ENCODE data around the gene NRBP1. TPM values are rescaled to one million over a fixed set of nuclear protein-coding genes. Genes with fewer than 3 reads are reported as not detected.

Gene NRBP1
- total and polyA plus RNA-seq, 2 of the 4 experiments (the other 2 are of a cell fraction): 120 to 155 TPM

- Histone ChIP-seq H3K27ac (ENCODE audit: insufficient read depth, low read length) (peak overlapping the region; percentile 81), H3K9ac (ENCODE audit: low read depth, low read length) (peak overlapping the region; percentile 86), H3K18ac (ENCODE audit: low read depth, low read length) (no peak overlapping the region; the same call in 1 of the 2 replicates), H4K91ac (ENCODE audit: insufficient read depth, low read depth, low read length) (peak overlapping the region; percentile 58), H2AK5ac (ENCODE audit: low read depth, low read length) (peak overlapping the region; percentile 43; the same call in 1 of the 2 replicates), H2BK5ac (ENCODE audit: low read depth, low read length, poor library complexity, severe bottlenecking) (peak overlapping the region; percentile 79), H2AFZ (replicated peaks; ENCODE audit: low read length, poor library complexity) (peak overlapping the region; percentile 91), H2AK9ac (replicated peaks; ENCODE audit: low read depth, low read length, poor library complexity) (peak overlapping the region; percentile 98), H3K9me3 (ENCODE audit: control insufficient read depth, insufficient read depth, low read length) (no peaks in the 10 kb centered on the region), H3K27me3 (ENCODE audit: control insufficient read depth, insufficient read depth, low read length) (no peaks in the 10 kb centered on the region), H3K9me1 (ENCODE audit: insufficient read depth, low read length) (0 out of 2 replicates have a peak, but pooled peaks cover 3% of the 10 kb centered on the region), H2BK120ac (ENCODE audit: low read depth, low read length) (peak overlapping the region; percentile 56; the same call in 1 of the 2 replicates), H3K4me3 (ENCODE audit: insufficient read depth, low read depth, low read length) (peak overlapping the region; percentile 81), H3K4ac (ENCODE audit: low read depth, low read length) (peak overlapping the region; percentile 85), H3K4me2 (ENCODE audit: low read depth, low read length) (peak overlapping the region; percentile 84), H4K5ac (ENCODE audit: low read depth, low read length) (no peak overlapping the region), H4K8ac (ENCODE audit: low read depth in 2 of 2, low read length in 2 of 2) (peak overlapping the region in 1 of 2 experiments; percentile 58; a peak in 2 of 4 replicates), H3K4me1 (ENCODE audit: control insufficient read depth, insufficient read depth, low read length) (peaks cover 8% of the 10 kb centered on the region), H3K36me3 (ENCODE audit: control insufficient read depth, insufficient read depth, low read length) (peaks cover 9% of the 10 kb centered on the region), H3K79me1 (ENCODE audit: low read depth in 1 of 2, low read length in 2 of 2) (peaks cover 6 to 42% of the 10 kb centered on the region in 2 experiments), H3K56ac (ENCODE audit: extremely low read depth, insufficient read depth, low read length) (peak overlapping the region; percentile 86), H3K23ac (ENCODE audit: low read depth, low read length) (peak overlapping the region; percentile 92), H2BK20ac (ENCODE audit: low read depth, low read length) (no peak overlapping the region), H2BK15ac (ENCODE audit: low read depth, low read length) (no peak overlapping the region), H3K14ac (replicated peaks; ENCODE audit: low read depth, low read length) (peak overlapping the region; percentile 97), H4K20me1 (ENCODE audit: insufficient read depth, low read length) (peaks cover 45% of the 10 kb centered on the region)
- CTCF ChIA-PET: interaction anchor here (0.6 to 1.2 kb wide), 2 partner anchors 21 to 25 kb away, joined by 3 read pairs; no protein-coding TSS in a partner anchor
- POLR2A ChIA-PET (ENCODE audit: unreplicated experiment): interaction anchor here (0.9 kb wide), 1 partner anchor 52 kb away, joined by 4 read pairs; no protein-coding TSS in a partner anchor
- DNase-seq (peak; percentile 82), ATAC-seq (ENCODE audit: low read depth) (peak; percentile 85)
- WGBS, 2 experiments (ENCODE audit: extremely low coverage in 2 of 2, insufficient read length in 1 of 2): 0% methylated on average over 5 of the region's 51 CpGs; no CpG with 5 or more reads in 1 of the 2 experiments
- TF ChIP-seq MXI1 (IDR thresholded peaks at IDR 0.05; ENCODE audit: borderline replicate concordance, low read depth, low read length): peak; percentile 71; the same call in 1 of the 2 replicates
- 0 out of 2 replicates have a peak, but pooled peaks have one; percentile 56 for TF ChIP-seq BHLHE40 (IDR thresholded peaks at IDR 0.05; ENCODE audit: low read depth, low read length)
- no peak for TF ChIP-seq SMC3 (IDR thresholded peaks at IDR 0.05; ENCODE audit: low read depth, low read length)
- intact Hi-C loops (cut with micrococcal nuclease) (loop anchor here (1.0 kb wide), 1 partner anchor 20 kb away; the partner anchor contains the start of gene PPM1G), dilution Hi-C loops (cut with HindIII; ENCODE audit: low sequenced_read_pairs, unreplicated experiment) (no loop called here), in situ Hi-C loops (cut with MboI; ENCODE audit: low sequenced_read_pairs) (no loop called here)
- BruUV-seq (replicated peaks): no TSS peak
These were observed 629 bp downstream of the NRBP1 start for GRCh38 chr2:27428978-27429541.

Measured in IMR-90 (cell line).